HCT116 (cell line): ENCODE data around the gene KLF11. TPM values are rescaled to one million over a fixed set of nuclear protein-coding genes. Genes with fewer than 3 reads are reported as not detected.

Experiments used
- ATAC-seq: fragments of 200-7000 bp; cut with Tn5 transposase; 2 replicates; pipeline ENCODE4 v1.9.1; 2020; ENCODE audit warnings: mild to moderate bottlenecking, moderate library complexity
- BruUV-seq: library from RNA; stranded (reverse); fragments of 400-500 nt; replicated peaks from 2 replicates; lab custom pipeline; 2021; lab: Mats Ljungman, UMichigan
- CTCF ChIA-PET: fragments of 300-600 bp; sonication (Branson Sonifier 250); formaldehyde crosslinking; loops from one replicate; lab custom pipeline; 2021; ENCODE audit warnings: antibody characterized with exemption; lab: Charles Lee
- POLR2A ChIA-PET: fragments of 300-600, 350-600 bp; sonication (Branson Sonifier 250); formaldehyde crosslinking; loops from one replicate; lab custom pipeline; 2021; ENCODE audit warnings: antibody characterized with exemption; lab: Charles Lee
- RAD21 ChIA-PET, 2 experiments: fragments of 300-600 bp; sonication (Branson Sonifier 250); formaldehyde crosslinking; loops; one replicate each; lab custom pipeline; 2023; ENCODE audit warnings: low total read pairs in 2 of 2; ENCODE audit not compliant: uncharacterized antibody in 2 of 2, unreplicated experiment in 2 of 2, low non-redundant PET in 1 of 2; lab: Charles Lee
- DNase-seq: peaks from one replicate; pipeline ENCODE4 v3.0.0-alpha.2; 2010; ENCODE audit warnings: low read depth, low spot score
- H2AFZ ChIP-seq: fragments of 200-600 bp; shearing (Covaris generic), sonication (generic); 2 replicates; pipeline ENCODE4 v1.6.1; 2017; ENCODE audit warnings: low read depth, mixed run types, mixed read lengths, antibody characterized with exemption, low read length; ENCODE audit not compliant: poor library complexity, severe bottlenecking
- H3K27ac ChIP-seq: 2 replicates; pipeline ENCODE4 v1.5.1; 2012; ENCODE audit warnings: low read depth, low read length
- H3K27me3 ChIP-seq: fragments of 200-600 bp; sonication (generic); 2 replicates; pipeline ENCODE4 v1.6.1; 2016; ENCODE audit warnings: mixed run types, low read length, mixed read lengths; ENCODE audit not compliant: insufficient read depth
- H3K36me3 ChIP-seq, 2 experiments: fragments of 200-500 bp in 1 of 2; fragments of 200-600 bp in 1 of 2; sonication (Bioruptor generic) in 1 of 2; sonication (generic) in 1 of 2; 2 replicates each; pipeline versions ENCODE4 v1.5.1 to v1.6.1; 2014 to 2016; ENCODE audit warnings: low read length in 2 of 2, inconsistent platforms in 1 of 2, mixed read lengths in 1 of 2, mixed run types in 1 of 2; ENCODE audit not compliant: insufficient read depth in 2 of 2, control insufficient read depth in 1 of 2
- H3K4me1 ChIP-seq, 2 experiments: fragments of 200-600 bp in 1 of 2; sonication (generic) in 1 of 2; 2 replicates each; pipeline versions ENCODE4 v1.5.1 to v1.6.1; 2012 to 2017; ENCODE audit warnings: low read length in 2 of 2, inconsistent platforms in 1 of 2, mild to moderate bottlenecking in 1 of 2, mixed read lengths in 1 of 2, mixed run types in 1 of 2, moderate library complexity in 1 of 2; ENCODE audit not compliant: insufficient read depth in 2 of 2, control insufficient read depth in 1 of 2
- H3K4me2 ChIP-seq: fragments of 200-600 bp; sonication (generic); 2 replicates; pipeline ENCODE4 v1.6.1; 2017; ENCODE audit warnings: mixed run types, low read length, mixed read lengths
- H3K4me3 ChIP-seq, 2 experiments: fragments of 200-600 bp in 1 of 2; sonication (generic) in 1 of 2; replicated peaks in 1 of 2; 2 replicates each; pipeline ENCODE4 v1.5.1; 2011 to 2016; ENCODE audit warnings: low read length in 2 of 2, control low read depth in 1 of 2, low read depth in 1 of 2, mild to moderate bottlenecking in 1 of 2, mixed read lengths in 1 of 2, mixed run types in 1 of 2
- H3K79me2 ChIP-seq: fragments of 200-600 bp; sonication (generic); 2 replicates; pipeline ENCODE4 v1.6.1; 2017; ENCODE audit warnings: mild to moderate bottlenecking, mixed run types, low read length, moderate library complexity, mixed read lengths; ENCODE audit not compliant: insufficient read depth
- H3K9ac ChIP-seq: fragments of 200-600 bp; sonication (generic); 2 replicates; pipeline ENCODE4 v1.6.1; 2016; ENCODE audit warnings: low read length, mixed read lengths
- H3K9me2 ChIP-seq: fragments of 200-600 bp; sonication (generic), shearing (Covaris generic); 2 replicates; pipeline ENCODE4 v1.6.1; 2017; ENCODE audit warnings: mixed run types, mild to moderate bottlenecking, moderate library complexity; ENCODE audit not compliant: insufficient read depth
- H3K9me3 ChIP-seq, 2 experiments: fragments of 200-500 bp in 1 of 2; fragments of 200-600 bp in 1 of 2; sonication (Bioruptor generic) in 1 of 2; sonication (generic) in 1 of 2; 2 replicates each; pipeline ENCODE4 v1.6.1; 2014 to 2017; ENCODE audit warnings: low read length in 2 of 2, mixed read lengths in 2 of 2, inconsistent platforms in 1 of 2, low read depth in 1 of 2, mild to moderate bottlenecking in 1 of 2, mixed run types in 1 of 2, moderate library complexity in 1 of 2; ENCODE audit not compliant: control insufficient read depth in 1 of 2, insufficient read depth in 1 of 2
- H4K20me1 ChIP-seq: fragments of 200-600 bp; sonication (generic), shearing (Covaris generic); 2 replicates; pipeline ENCODE4 v1.6.1; 2017; ENCODE audit warnings: mixed run types, mild to moderate bottlenecking, moderate library complexity; ENCODE audit not compliant: insufficient read depth
- ATF3 ChIP-seq: IDR thresholded peaks from 2 replicates; pipeline ENCODE4 v1.6.1; 2012
- EGR1 ChIP-seq: IDR thresholded peaks from 2 replicates; pipeline ENCODE4 v1.6.1; 2012; ENCODE audit warnings: low read depth
- EZH2phosphoT487 ChIP-seq: fragments of 200-600 bp; IDR thresholded peaks from 2 replicates; pipeline ENCODE4 v1.6.1; 2018; ENCODE audit warnings: antibody characterized with exemption, borderline replicate concordance
- RAD21 ChIP-seq: IDR thresholded peaks from 2 replicates; pipeline ENCODE4 v1.6.1; 2012; ENCODE audit warnings: low read depth, mild to moderate bottlenecking
- REST ChIP-seq: IDR thresholded peaks from 2 replicates; pipeline ENCODE4 v1.6.1; 2012; ENCODE audit warnings: low read depth
- ZFX ChIP-seq: fragments of 450-650 bp; IDR thresholded peaks from 2 replicates; pipeline ENCODE4 v1.6.1; 2017
- intact Hi-C: fragments of 100-400 bp; cut with micrococcal nuclease; formaldehyde crosslinking; loops from 2 replicates; pipeline ENCODE4 v1.10.0; 2022
- total RNA-seq: library from RNA; stranded (reverse); gene quantifications from one replicate; pipeline ENCODE4 v1.2.1, GENCODE V29; 2021; ENCODE audit not compliant: unreplicated experiment

Gene KLF11
- total RNA-seq, 1 experiment from 2014 or later, result 9.0 TPM

GRCh38 chr2:10003206-10004125 lies 39.9 kb upstream of the KLF11 start:
- Histone ChIP-seq H3K4me1 (peaks cover 0 to 13% of the 10 kb centered on the region in 2 experiments; a peak in 1 of 4 replicates), H3K79me2 (no peaks in the 10 kb centered on the region), H3K27me3 (no peaks in the 10 kb centered on the region), H3K4me3 (no peak overlapping the region), H3K4me2 (no peak overlapping the region), H3K9me2 (no peaks in the 10 kb centered on the region), H3K9ac (no peak overlapping the region), H3K27ac (no peak overlapping the region), H4K20me1 (no peaks in the 10 kb centered on the region), H3K9me3 (no peaks in the 10 kb centered on the region)
- intact Hi-C loops, result no loop called here
- ChIA-PET RAD21 (no interaction called here), POLR2A (no interaction called here), CTCF (interaction anchor here (1.3 kb wide), 1 partner anchor 19 kb away, joined by 3 read pairs; no protein-coding TSS in a partner anchor)
- ATAC-seq, result no peak
- TF ChIP-seq ATF3, result no peak
- no peak for TF ChIP-seq ZFX
- no peak for TF ChIP-seq EGR1
- no peak for TF ChIP-seq RAD21
- no peak for TF ChIP-seq REST
- no peak for TF ChIP-seq EZH2phosphoT487
- TF ChIP-seq, all 23 proteins: peak for 0
- no peak for DNase-seq
- Histone ChIP-seq H3K36me3 (peaks cover 0 to 3% of the 10 kb centered on the region in 2 experiments; a peak in 1 of 4 replicates), H2AFZ (no peak overlapping the region)
- BruUV-seq, result no TSS peak
